ENCODE data around the gene OR13A1. TPM values are rescaled to one million over a fixed set of nuclear protein-coding genes. Genes with fewer than 3 reads are reported as not detected.
"Not testable (repeated sequence)": the region's sequence is repeated elsewhere in the genome, so short reads cannot be mapped to it uniquely, and the experiment has no call there.

Gene OR13A1
- total RNA-seq, 1 donor from 2014 or later, result not detected

DNA sequence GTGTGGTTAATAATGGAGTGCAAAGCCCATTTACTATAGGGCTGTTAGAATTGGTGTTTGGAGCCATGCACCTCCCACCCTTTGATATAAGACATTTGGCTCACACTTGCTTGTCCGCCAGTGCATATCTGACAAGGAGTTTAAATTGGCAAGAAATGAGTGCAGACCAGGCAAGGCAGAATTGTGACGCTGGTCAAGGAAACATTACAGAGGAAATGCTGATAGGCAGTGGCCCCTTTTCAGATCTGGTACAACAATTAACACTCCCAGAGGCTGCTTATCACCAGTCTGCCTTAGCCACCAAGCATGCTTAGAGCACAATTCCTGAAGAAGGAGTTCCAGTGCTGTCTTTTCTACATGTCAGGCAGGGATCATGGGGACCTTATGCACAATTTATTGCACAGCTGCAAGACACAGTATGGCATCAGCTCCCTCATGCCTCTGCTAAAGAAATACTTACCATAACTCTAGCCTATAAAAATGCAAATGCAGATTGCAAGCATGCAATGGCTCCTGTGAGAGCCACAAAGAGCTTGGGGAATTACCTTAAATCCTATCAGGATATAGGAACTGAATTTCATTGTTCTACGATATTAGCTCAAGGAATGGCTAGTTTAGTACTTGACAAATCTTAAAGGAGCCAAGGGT lies 35.2 kb downstream of the OR13A1 start:
- H3K36me3 Mint-ChIP-seq (ENCODE audit: low read depth, unreplicated experiment), result no peaks in the 10 kb centered on the region
- no peak for DNase-seq (ENCODE audit: low spot score)
- H3K27ac Mint-ChIP-seq (ENCODE audit: unreplicated experiment), result no peak overlapping the region
- H3K9me3 Mint-ChIP-seq (ENCODE audit: unreplicated experiment), result no peaks in the 10 kb centered on the region
- TF ChIP-seq CTCF (IDR thresholded peaks at IDR 0.05; ENCODE audit: unreplicated experiment), result no peak
- H3K4me3 Mint-ChIP-seq (ENCODE audit: unreplicated experiment), result no peak overlapping the region
- H3K27me3 Mint-ChIP-seq (ENCODE audit: unreplicated experiment), result no peaks in the 10 kb centered on the region
- H3K4me1 Mint-ChIP-seq (ENCODE audit: unreplicated experiment), result peaks cover 24% of the 10 kb centered on the region

DNA sequence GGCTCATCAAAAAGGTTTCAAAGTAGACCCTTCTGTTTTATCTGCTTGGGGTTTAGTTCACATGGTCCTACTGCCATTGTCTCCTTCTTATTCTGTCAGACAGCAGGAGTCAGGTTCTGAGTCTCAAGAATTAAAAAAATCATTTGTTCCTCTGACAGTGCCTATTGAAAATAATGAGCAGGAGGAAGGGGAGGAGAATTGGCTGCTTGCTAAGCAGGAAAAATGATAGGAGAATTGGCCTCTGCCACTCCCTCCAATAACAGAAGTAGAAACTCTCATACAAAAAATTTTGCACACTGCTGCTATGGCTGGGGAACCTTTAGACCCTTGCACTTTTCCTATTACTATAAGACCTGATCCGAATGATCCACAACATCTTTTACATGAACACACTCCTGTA lies 35.7 kb downstream of the OR13A1 start:
- H3K4me3 Mint-ChIP-seq (ENCODE audit: unreplicated experiment), result no peak overlapping the region
- H3K9me3 Mint-ChIP-seq (ENCODE audit: unreplicated experiment), result no peaks in the 10 kb centered on the region
- no peaks in the 10 kb centered on the region for H3K36me3 Mint-ChIP-seq (ENCODE audit: low read depth, unreplicated experiment)
- peaks cover 24% of the 10 kb centered on the region for H3K4me1 Mint-ChIP-seq (ENCODE audit: unreplicated experiment)
- no peak for TF ChIP-seq CTCF (IDR thresholded peaks at IDR 0.05; ENCODE audit: unreplicated experiment)
- H3K27ac Mint-ChIP-seq (ENCODE audit: unreplicated experiment), result no peak overlapping the region
- DNase-seq (ENCODE audit: low spot score), result no peak
- H3K27me3 Mint-ChIP-seq (ENCODE audit: unreplicated experiment), result no peaks in the 10 kb centered on the region

GRCh38 chr10:45278860-45279498 lies 36.4 kb downstream of the OR13A1 start:
- H3K9me3 Mint-ChIP-seq (ENCODE audit: unreplicated experiment), result no peaks in the 10 kb centered on the region
- no peaks in the 10 kb centered on the region for H3K27me3 Mint-ChIP-seq (ENCODE audit: unreplicated experiment)
- no peak overlapping the region for H3K27ac Mint-ChIP-seq (ENCODE audit: unreplicated experiment)

GRCh38 chr10:45276146-45276545 lies 39.3 kb downstream of the OR13A1 start:
- H3K27ac Mint-ChIP-seq (ENCODE audit: unreplicated experiment); H3K4me3 Mint-ChIP-seq (ENCODE audit: unreplicated experiment); H3K36me3 Mint-ChIP-seq (ENCODE audit: low read depth, unreplicated experiment); H3K9me3 Mint-ChIP-seq (ENCODE audit: unreplicated experiment); DNase-seq (ENCODE audit: low spot score); H3K27me3 Mint-ChIP-seq (ENCODE audit: unreplicated experiment): not testable (repeated sequence)
- peaks cover 24% of the 10 kb centered on the region for H3K4me1 Mint-ChIP-seq (ENCODE audit: unreplicated experiment)

More at GRCh38 chr10:45278860-45279498, 36.4 kb downstream of the OR13A1 start:
- Mint-ChIP-seq H3K4me1 (ENCODE audit: unreplicated experiment) (peaks cover 24% of the 10 kb centered on the region), H3K4me3 (ENCODE audit: unreplicated experiment) (no peak overlapping the region), H3K36me3 (ENCODE audit: low read depth, unreplicated experiment) (no peaks in the 10 kb centered on the region)
- TF ChIP-seq CTCF (IDR thresholded peaks at IDR 0.05; ENCODE audit: unreplicated experiment), result no peak
- DNase-seq (ENCODE audit: low spot score), result no peak

DNA sequence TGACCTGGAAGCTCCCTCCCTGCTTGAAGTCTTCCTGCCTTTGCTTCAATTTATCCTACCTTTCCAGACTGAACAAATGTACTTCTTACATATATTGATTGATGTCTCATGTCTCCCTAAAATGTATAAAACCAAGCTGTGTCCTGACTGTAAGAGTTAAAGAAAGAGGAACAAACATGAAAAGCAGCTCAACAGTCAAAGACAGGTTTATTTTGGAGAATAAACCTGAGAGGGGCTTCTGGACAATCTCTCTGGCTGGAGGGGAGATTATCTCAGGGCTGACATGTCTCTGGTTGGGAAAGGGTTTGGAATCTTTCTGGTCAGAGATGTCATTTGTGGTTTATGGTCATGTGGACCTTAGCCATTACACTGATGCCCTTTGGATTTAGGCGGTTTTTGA lies 41.0 kb downstream of the OR13A1 start:
- no peaks in the 10 kb centered on the region for H3K36me3 Mint-ChIP-seq (ENCODE audit: low read depth, unreplicated experiment)

GRCh38 chr10:45267777-45268176 lies 47.6 kb downstream of the OR13A1 start:
- not testable (repeated sequence) for H3K9me3 Mint-ChIP-seq (ENCODE audit: unreplicated experiment); H3K27me3 Mint-ChIP-seq (ENCODE audit: unreplicated experiment); H3K36me3 Mint-ChIP-seq (ENCODE audit: low read depth, unreplicated experiment); H3K4me1 Mint-ChIP-seq (ENCODE audit: unreplicated experiment); DNase-seq (ENCODE audit: low spot score); H3K4me3 Mint-ChIP-seq (ENCODE audit: unreplicated experiment); H3K27ac Mint-ChIP-seq (ENCODE audit: unreplicated experiment)

More for the DNA sequence above, 41.0 kb downstream of the OR13A1 start:
- H3K27me3 Mint-ChIP-seq (ENCODE audit: unreplicated experiment), result no peaks in the 10 kb centered on the region
- no peak overlapping the region for H3K27ac Mint-ChIP-seq (ENCODE audit: unreplicated experiment)
- H3K4me1 Mint-ChIP-seq (ENCODE audit: unreplicated experiment), result peaks cover 6% of the 10 kb centered on the region
- H3K9me3 Mint-ChIP-seq (ENCODE audit: unreplicated experiment), result no peaks in the 10 kb centered on the region
- no peak for DNase-seq (ENCODE audit: low spot score)
- H3K4me3 Mint-ChIP-seq (ENCODE audit: unreplicated experiment), result no peak overlapping the region
- no peak for TF ChIP-seq CTCF (IDR thresholded peaks at IDR 0.05; ENCODE audit: unreplicated experiment)

Measured in endothelial cell (in vitro differentiated cells).